ENCODE measurements around the gene DEF6.

DEF6 gene

DNA sequence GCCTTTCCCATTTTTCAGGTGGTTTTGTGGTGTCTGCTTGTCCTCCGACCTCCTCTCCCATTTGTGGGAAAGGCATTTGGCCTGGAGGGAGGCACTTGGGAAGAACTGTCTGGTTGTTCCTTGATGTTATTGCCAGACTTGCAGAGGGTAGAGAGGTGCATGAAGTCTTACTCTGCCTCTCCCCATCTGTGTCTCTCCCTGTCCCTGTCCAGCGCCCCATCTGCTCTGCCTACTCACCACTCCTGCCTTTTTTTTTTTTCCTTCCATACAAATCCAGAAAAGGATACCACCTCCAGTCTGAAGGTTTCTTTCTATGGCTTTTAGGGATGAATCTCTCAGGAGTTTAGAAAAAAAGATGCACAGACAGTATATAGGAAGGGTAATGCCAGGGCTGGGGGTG, 64.6 kb downstream of the DEF6 start:
- Histone ChIP-seq H2AFZ (ENCODE audit: low read length, unreplicated experiment) (no peak overlapping the region), H3K27ac (ENCODE audit: low read depth, low read length) (no peak overlapping the region), H3K79me2 (ENCODE audit: control insufficient read depth, insufficient read depth, low read length, unreplicated experiment) (peaks cover 35% of the 10 kb centered on the region), H3K4me1 (ENCODE audit: control insufficient read depth, insufficient read depth, low read length, unreplicated experiment) (peaks cover 18% of the 10 kb centered on the region), H3K36me3 (ENCODE audit: insufficient read depth, low read length) (0 out of 2 replicates have a peak, but pooled peaks cover 4% of the 10 kb centered on the region), H3K27me3 (ENCODE audit: insufficient read depth, low read length) (no peaks in the 10 kb centered on the region), H3K4me3 (ENCODE audit: low read depth, low read length) (no peak overlapping the region)

DNA sequence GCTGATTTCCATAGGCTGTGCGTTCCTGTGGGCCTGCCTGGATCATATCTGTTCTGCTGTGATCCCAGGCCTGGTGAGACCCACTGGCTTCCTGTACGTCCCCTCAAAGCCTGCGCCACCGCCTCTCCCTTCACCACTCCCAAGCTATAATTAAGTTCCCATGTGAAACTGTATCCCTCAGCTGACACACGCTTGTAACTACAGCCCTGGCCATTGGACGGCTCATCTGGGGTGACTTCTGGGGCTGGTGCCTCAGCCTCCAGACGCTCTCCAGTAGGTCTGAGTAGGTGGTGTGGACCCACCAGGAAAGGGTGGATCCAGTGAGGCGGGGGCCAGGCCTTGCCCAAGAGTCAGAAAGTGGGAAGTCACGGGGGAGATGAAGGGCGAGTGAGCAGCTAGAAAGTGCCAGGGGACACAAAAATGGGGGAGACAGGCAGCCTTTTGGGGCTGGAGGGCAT, 65.7 kb downstream of the DEF6 start:
- Histone ChIP-seq H2AFZ (ENCODE audit: low read length, unreplicated experiment) (no peak overlapping the region), H3K4me1 (ENCODE audit: control insufficient read depth, insufficient read depth, low read length, unreplicated experiment) (peaks cover 28% of the 10 kb centered on the region), H3K79me2 (ENCODE audit: control insufficient read depth, insufficient read depth, low read length, unreplicated experiment) (peaks cover 43% of the 10 kb centered on the region), H3K27ac (ENCODE audit: low read depth, low read length) (no peak overlapping the region), H3K27me3 (ENCODE audit: insufficient read depth, low read length) (no peaks in the 10 kb centered on the region), H3K4me3 (ENCODE audit: low read depth, low read length) (no peak overlapping the region), H3K36me3 (ENCODE audit: insufficient read depth, low read length) (0 out of 2 replicates have a peak, but pooled peaks cover 8% of the 10 kb centered on the region)

DNA sequence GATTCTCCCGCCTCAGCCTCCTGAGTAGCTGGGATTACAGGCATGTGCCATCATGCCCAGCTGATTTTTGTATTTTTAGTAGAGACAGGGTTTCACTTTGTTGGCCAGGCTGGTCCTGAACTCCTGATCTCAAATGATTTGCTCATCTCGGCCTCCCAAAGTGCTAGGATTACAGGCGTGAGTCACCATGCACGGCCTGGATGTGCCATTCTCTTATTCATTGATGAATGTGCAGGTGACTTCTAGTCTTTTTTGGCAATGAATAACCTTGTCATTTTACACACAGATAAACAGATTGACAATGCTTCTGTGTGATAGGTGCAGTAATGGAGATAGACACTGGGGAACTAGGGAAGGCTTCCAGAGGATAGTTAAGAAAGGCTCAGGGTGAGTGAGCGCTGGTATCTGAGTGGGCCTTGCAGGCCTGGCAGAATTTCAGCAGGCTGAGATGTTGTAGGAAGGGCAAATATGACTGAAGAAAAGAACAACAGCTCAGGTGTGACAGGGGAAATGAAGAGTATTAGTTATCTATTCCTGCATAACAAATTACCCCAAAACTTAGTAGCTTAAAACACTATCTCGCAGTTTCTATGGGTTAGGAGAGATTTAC, 68.1 kb downstream of the DEF6 start:
- Histone ChIP-seq H3K79me2 (ENCODE audit: control insufficient read depth, insufficient read depth, low read length, unreplicated experiment) (peaks cover 47% of the 10 kb centered on the region), H2AFZ (ENCODE audit: low read length, unreplicated experiment) (no peak overlapping the region), H3K36me3 (ENCODE audit: insufficient read depth, low read length) (0 out of 2 replicates have a peak, but pooled peaks cover 8% of the 10 kb centered on the region), H3K4me1 (ENCODE audit: control insufficient read depth, insufficient read depth, low read length, unreplicated experiment) (peaks cover 37% of the 10 kb centered on the region), H3K27ac (ENCODE audit: low read depth, low read length) (no peak overlapping the region), H3K4me3 (ENCODE audit: low read depth, low read length) (no peak overlapping the region), H3K27me3 (ENCODE audit: insufficient read depth, low read length) (no peaks in the 10 kb centered on the region)

DNA sequence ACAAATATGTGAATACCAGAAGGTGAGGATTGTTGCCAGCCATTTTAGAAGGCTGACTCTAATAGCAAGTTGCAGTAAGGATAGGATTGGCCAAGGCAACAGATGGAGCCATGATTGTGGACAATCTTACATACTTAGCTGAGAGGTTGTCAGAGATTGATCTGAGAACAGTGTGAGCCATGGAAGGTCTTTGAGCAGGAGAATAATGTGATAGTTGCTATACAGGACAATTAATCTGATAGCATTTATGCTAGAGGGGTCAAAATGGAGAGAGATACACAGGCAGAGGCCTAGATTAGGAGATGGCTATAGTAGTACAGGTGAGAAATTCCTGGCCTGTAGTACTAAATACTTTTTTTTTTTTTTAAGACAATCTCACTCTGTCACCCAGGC, 68.6 kb downstream of the DEF6 start:
- no peaks in the 10 kb centered on the region for H3K27me3 ChIP-seq (ENCODE audit: insufficient read depth, low read length)
- no peak overlapping the region for H2AFZ ChIP-seq (ENCODE audit: low read length, unreplicated experiment)
- no peak overlapping the region for H3K4me3 ChIP-seq (ENCODE audit: low read depth, low read length)
- H3K79me2 ChIP-seq (ENCODE audit: control insufficient read depth, insufficient read depth, low read length, unreplicated experiment): peaks cover 50% of the 10 kb centered on the region
- H3K27ac ChIP-seq (ENCODE audit: low read depth, low read length): no peak overlapping the region
- peaks cover 39% of the 10 kb centered on the region for H3K4me1 ChIP-seq (ENCODE audit: control insufficient read depth, insufficient read depth, low read length, unreplicated experiment)
- H3K36me3 ChIP-seq (ENCODE audit: insufficient read depth, low read length): 0 out of 2 replicates have a peak, but pooled peaks cover 8% of the 10 kb centered on the region

- H3K4me3 ChIP-seq (ENCODE audit: low read depth, low read length): no peak overlapping the region
- peaks cover 44% of the 10 kb centered on the region for H3K4me1 ChIP-seq (ENCODE audit: control insufficient read depth, insufficient read depth, low read length, unreplicated experiment)
- H3K79me2 ChIP-seq (ENCODE audit: control insufficient read depth, insufficient read depth, low read length, unreplicated experiment): peaks cover 53% of the 10 kb centered on the region
- peak overlapping the region; percentile 99 for H3K27ac ChIP-seq (ENCODE audit: low read depth, low read length)
- no peaks in the 10 kb centered on the region for H3K27me3 ChIP-seq (ENCODE audit: insufficient read depth, low read length)
- 0 out of 2 replicates have a peak, but pooled peaks cover 8% of the 10 kb centered on the region for H3K36me3 ChIP-seq (ENCODE audit: insufficient read depth, low read length)
- H2AFZ ChIP-seq (ENCODE audit: low read length, unreplicated experiment): no peak overlapping the region
These were observed 70.0 kb downstream of the DEF6 start for GRCh38 chr6:35367646-35368037.

GRCh38 chr6:35368038-35368887, 70.6 kb downstream of the DEF6 start:
- H3K27ac ChIP-seq (ENCODE audit: low read depth, low read length): peak overlapping the region; percentile 99
- peaks cover 44% of the 10 kb centered on the region for H3K4me1 ChIP-seq (ENCODE audit: control insufficient read depth, insufficient read depth, low read length, unreplicated experiment)
- H3K36me3 ChIP-seq (ENCODE audit: insufficient read depth, low read length): 0 out of 2 replicates have a peak, but pooled peaks cover 8% of the 10 kb centered on the region
- H2AFZ ChIP-seq (ENCODE audit: low read length, unreplicated experiment): no peak overlapping the region
- H3K79me2 ChIP-seq (ENCODE audit: control insufficient read depth, insufficient read depth, low read length, unreplicated experiment): peaks cover 54% of the 10 kb centered on the region
- no peaks in the 10 kb centered on the region for H3K27me3 ChIP-seq (ENCODE audit: insufficient read depth, low read length)
- no peak overlapping the region for H3K4me3 ChIP-seq (ENCODE audit: low read depth, low read length)

DNA sequence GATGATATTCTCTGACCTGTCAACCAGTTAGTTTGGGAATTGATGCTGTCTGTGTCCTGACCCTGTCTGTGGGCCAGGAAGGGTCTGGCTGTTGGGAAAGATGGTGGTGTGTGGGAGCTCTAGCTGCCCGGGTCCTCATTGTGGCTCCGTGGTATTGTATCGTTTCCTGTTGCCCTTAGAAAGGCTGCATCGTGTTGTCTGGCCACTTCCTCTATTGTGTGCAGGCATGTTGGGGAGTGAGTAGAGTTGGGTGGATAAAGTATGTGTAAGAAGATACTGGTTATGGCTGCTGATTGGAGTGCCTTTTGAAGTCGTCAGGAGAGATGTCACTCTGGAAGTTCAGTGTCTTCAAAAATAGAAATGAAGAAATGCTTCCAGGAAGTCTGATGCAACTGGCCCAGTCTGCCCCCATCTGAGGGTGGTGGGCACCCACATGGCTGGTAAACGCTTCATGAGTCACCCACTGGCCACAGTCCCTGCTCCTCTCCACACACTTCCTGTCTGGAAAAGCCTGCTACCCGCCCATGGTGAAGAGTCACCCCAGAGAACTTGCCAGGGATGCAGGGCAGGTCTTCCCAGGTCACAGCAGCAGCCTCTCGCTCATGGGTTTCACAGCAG, 72.6 kb downstream of the DEF6 start:
- H3K27me3 ChIP-seq (ENCODE audit: insufficient read depth, low read length): no peaks in the 10 kb centered on the region
- H3K27ac ChIP-seq (ENCODE audit: low read depth, low read length): peak overlapping the region; percentile 99
- H3K79me2 ChIP-seq (ENCODE audit: control insufficient read depth, insufficient read depth, low read length, unreplicated experiment): peaks cover 51% of the 10 kb centered on the region
- H3K36me3 ChIP-seq (ENCODE audit: insufficient read depth, low read length): 0 out of 2 replicates have a peak, but pooled peaks cover 8% of the 10 kb centered on the region
- H3K4me3 ChIP-seq (ENCODE audit: low read depth, low read length): peak overlapping the region; percentile 61
- peaks cover 44% of the 10 kb centered on the region for H3K4me1 ChIP-seq (ENCODE audit: control insufficient read depth, insufficient read depth, low read length, unreplicated experiment)
- peak overlapping the region; percentile 47 for H2AFZ ChIP-seq (ENCODE audit: low read length, unreplicated experiment)

DNA sequence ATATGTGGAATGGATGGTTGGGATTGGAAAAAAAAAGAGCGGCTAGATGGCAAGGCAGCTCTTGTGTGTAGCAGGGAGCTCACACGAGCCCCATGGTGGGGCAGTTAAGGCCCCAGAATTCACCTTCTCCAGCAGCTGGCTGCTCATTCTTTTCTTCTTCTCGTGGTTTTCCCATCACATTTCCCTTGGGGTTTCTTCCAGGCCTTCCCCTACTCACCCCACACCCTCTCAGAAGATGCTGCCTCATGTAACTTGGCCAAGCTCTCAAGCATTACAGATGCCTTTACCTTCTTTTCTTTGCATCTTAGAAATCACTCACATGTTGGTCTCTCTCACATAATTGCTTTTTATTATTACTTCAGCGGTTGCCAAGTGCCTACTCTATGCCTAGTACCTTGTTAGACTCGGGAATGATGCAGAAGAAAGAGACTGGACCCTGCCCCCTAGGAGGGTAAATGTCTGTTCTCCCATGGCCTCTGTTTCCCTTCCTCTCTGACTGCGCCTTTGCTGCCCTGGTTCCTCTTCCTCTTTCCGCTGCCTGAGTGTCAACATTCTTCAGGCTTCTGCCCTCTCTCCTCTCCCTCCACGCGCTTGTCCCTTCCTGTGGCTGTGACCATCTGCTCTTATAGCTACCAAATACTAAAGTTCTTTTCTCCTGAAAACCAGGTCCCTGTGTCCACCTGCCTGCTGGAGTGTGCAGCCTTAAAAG, 73.3 kb downstream of the DEF6 start:
- H3K27ac ChIP-seq (ENCODE audit: low read depth, low read length): peak overlapping the region; percentile 99
- peaks cover 46% of the 10 kb centered on the region for H3K79me2 ChIP-seq (ENCODE audit: control insufficient read depth, insufficient read depth, low read length, unreplicated experiment)
- no peak overlapping the region for H2AFZ ChIP-seq (ENCODE audit: low read length, unreplicated experiment)
- peak overlapping the region; percentile 61 for H3K4me3 ChIP-seq (ENCODE audit: low read depth, low read length)
- H3K4me1 ChIP-seq (ENCODE audit: control insufficient read depth, insufficient read depth, low read length, unreplicated experiment): peaks cover 44% of the 10 kb centered on the region
- H3K27me3 ChIP-seq (ENCODE audit: insufficient read depth, low read length): no peaks in the 10 kb centered on the region
- H3K36me3 ChIP-seq (ENCODE audit: insufficient read depth, low read length): 0 out of 2 replicates have a peak, but pooled peaks cover 8% of the 10 kb centered on the region

All from ACC112 (cell line).